Activated CD4-positive, alpha-beta memory T cell treated with anti-CD3 and anti-CD28 coated beads for 36 hours (primary cell): ENCODE results near the gene DYNLT2B. TPM values are rescaled to one million over a fixed set of nuclear protein-coding genes. Genes with fewer than 3 reads are reported as not detected.
"Not testable (repeated sequence)": the region's sequence is repeated elsewhere in the genome, so short reads cannot be mapped to it uniquely, and the experiment has no call there.

Experiments used
- CTCF ChIA-PET: fragments of 350-600 bp; sonication (Branson Sonifier 250); formaldehyde crosslinking; loops from one replicate; lab custom pipeline; 2021; ENCODE audit warnings: antibody characterized with exemption, inconsistent platforms; lab: Charles Lee
- POLR2A ChIA-PET: fragments of 350-600 bp; sonication (Branson Sonifier 250); formaldehyde crosslinking; loops from one replicate; lab custom pipeline; 2021; ENCODE audit warnings: antibody characterized with exemption; lab: Charles Lee
- DNase-seq: peaks from one replicate; pipeline ENCODE4 v3.0.0-alpha.2; 2020
- H3K27ac Mint-ChIP-seq: one replicate; pipeline ENCODE4 v1.8.0; 2021; ENCODE audit warnings: mixed read lengths
- H3K27me3 Mint-ChIP-seq: one replicate; pipeline ENCODE4 v1.8.0; 2021; ENCODE audit warnings: mixed read lengths
- H3K36me3 Mint-ChIP-seq: one replicate; pipeline ENCODE4 v1.8.0; 2021; ENCODE audit warnings: mixed read lengths
- H3K4me1 Mint-ChIP-seq: one replicate; pipeline ENCODE4 v1.8.0; 2021; ENCODE audit warnings: low read depth, mixed read lengths
- H3K4me3 Mint-ChIP-seq: one replicate; pipeline ENCODE4 v1.8.0; 2021; ENCODE audit warnings: mild to moderate bottlenecking, mixed read lengths
- H3K9me3 Mint-ChIP-seq: one replicate; pipeline ENCODE4 v1.8.0; 2021; ENCODE audit warnings: mixed read lengths
- intact Hi-C: fragments of 100-400 bp; cut with micrococcal nuclease; formaldehyde crosslinking; loops from one replicate; pipeline ENCODE4 v1.15.1; 2023
- total RNA-seq, 2 experiments: library from RNA; stranded (reverse); gene quantifications; one replicate each; pipeline ENCODE4 v1.2.3, GENCODE V29; 2021

The DYNLT2B gene
- 10 to 100 TPM; 15.8 to 17.1 TPM for total RNA-seq

GRCh38 chr3:196317687-196318467 is at the start of gene DYNLT2B:
TSS of gene DYNLT2B (minus strand) at chr3:196318240. CDS start at chr3:196318152, 88 bp downstream.
- intact Hi-C loops = loop anchor here (1.0 to 5.0 kb wide), 5 partner anchors 44 to 314 kb away; partner anchors contain the start of genes RNF168 and UBXN7
- POLR2A ChIA-PET = interaction anchor here (0.6 to 1.5 kb wide), 9 partner anchors 10 to 211 kb away, joined by 3 to 4 read pairs (median 4); partner anchors contain the start of gene RNF168
- peak; percentile 92 for DNase-seq
- CTCF ChIA-PET = interaction anchor here (0.7 to 1.0 kb wide), 5 partner anchors 37 to 137 kb away, joined by 3 to 4 read pairs (median 3); no protein-coding TSS in a partner anchor
- peak within 1 kb of the TSS; percentile 97 for H3K4me3 Mint-ChIP-seq
- peak within 1 kb of the TSS; percentile 95 for H3K27ac Mint-ChIP-seq
- no peaks in the 10 kb centered on the region for H3K9me3 Mint-ChIP-seq
- peaks cover 7% of the 10 kb centered on the region for H3K4me1 Mint-ChIP-seq
- H3K27me3 Mint-ChIP-seq = no peaks in the 10 kb centered on the region
- no peaks in the 10 kb centered on the region for H3K36me3 Mint-ChIP-seq

- DNase-seq = no peak
- Mint-ChIP-seq H3K36me3 (peaks cover 26% of the 10 kb centered on the region), H3K27ac (peak overlapping the region; percentile 7), H3K4me1 (no peaks in the 10 kb centered on the region), H3K4me3 (no peak overlapping the region), H3K27me3 (no peaks in the 10 kb centered on the region), H3K9me3 (no peaks in the 10 kb centered on the region)
- ChIA-PET CTCF (no interaction called here), POLR2A (no interaction called here)
- intact Hi-C loops = no loop called here
Observed at GRCh38 chr3:196365736-196366135, 47.7 kb upstream of the DYNLT2B start.

- CTCF ChIA-PET = interaction anchor here (0.5 kb wide), 1 partner anchor 98 kb away, joined by 3 read pairs; no protein-coding TSS in a partner anchor
- no peak overlapping the region for H3K27ac Mint-ChIP-seq
- no peak for DNase-seq
- H3K4me3 Mint-ChIP-seq = no peak overlapping the region
- POLR2A ChIA-PET = no interaction called here
- peaks cover 39% of the 10 kb centered on the region for H3K36me3 Mint-ChIP-seq
- intact Hi-C loops = no loop called here
- no peaks in the 10 kb centered on the region for H3K9me3 Mint-ChIP-seq
- peaks cover 6% of the 10 kb centered on the region for H3K4me1 Mint-ChIP-seq
- H3K27me3 Mint-ChIP-seq = no peaks in the 10 kb centered on the region
Observed at GRCh38 chr3:196360586-196360985, 42.5 kb upstream of the DYNLT2B start.

- POLR2A ChIA-PET, H3K9me3 Mint-ChIP-seq: not testable (repeated sequence)
Observed at GRCh38 chr3:196358540-196358939, 40.5 kb upstream of the DYNLT2B start.

GRCh38 chr3:196357905-196358304 is 39.9 kb upstream of the DYNLT2B start:
- Mint-ChIP-seq H3K4me1 (peaks cover 6% of the 10 kb centered on the region), H3K4me3 (no peak overlapping the region), H3K27ac (no peak overlapping the region), H3K9me3 (no peaks in the 10 kb centered on the region), H3K27me3 (no peaks in the 10 kb centered on the region), H3K36me3 (peaks cover 44% of the 10 kb centered on the region)
- ChIA-PET POLR2A (no interaction called here), CTCF (no interaction called here)
- intact Hi-C loops = no loop called here
- DNase-seq = no peak

More at GRCh38 chr3:196358540-196358939, 40.5 kb upstream of the DYNLT2B start:
- H3K4me3 Mint-ChIP-seq, H3K27me3 Mint-ChIP-seq, intact Hi-C loops, DNase-seq, CTCF ChIA-PET, H3K4me1 Mint-ChIP-seq, H3K27ac Mint-ChIP-seq: not testable (repeated sequence)
- H3K36me3 Mint-ChIP-seq = peaks cover 46% of the 10 kb centered on the region

- Mint-ChIP-seq H3K27me3 (no peaks in the 10 kb centered on the region), H3K36me3 (peaks cover 37% of the 10 kb centered on the region), H3K9me3 (no peaks in the 10 kb centered on the region), H3K27ac (no peak overlapping the region), H3K4me3 (no peak overlapping the region), H3K4me1 (peaks cover 6% of the 10 kb centered on the region)
- POLR2A ChIA-PET = no interaction called here
- CTCF ChIA-PET = no interaction called here
- intact Hi-C loops = no loop called here
- no peak for DNase-seq
Observed at GRCh38 chr3:196356556-196356955, 38.5 kb upstream of the DYNLT2B start.

GRCh38 chr3:196355668-196356067 is 37.6 kb upstream of the DYNLT2B start:
- ChIA-PET POLR2A (no interaction called here), CTCF (no interaction called here)
- Mint-ChIP-seq H3K27me3 (no peaks in the 10 kb centered on the region), H3K36me3 (peaks cover 30% of the 10 kb centered on the region), H3K27ac (no peak overlapping the region), H3K4me1 (peaks cover 6% of the 10 kb centered on the region), H3K9me3 (no peaks in the 10 kb centered on the region), H3K4me3 (no peak overlapping the region)
- no peak for DNase-seq
- intact Hi-C loops = no loop called here

- Mint-ChIP-seq H3K4me1 (peaks cover 3% of the 10 kb centered on the region), H3K4me3 (no peak overlapping the region), H3K27ac (no peak overlapping the region), H3K27me3 (no peaks in the 10 kb centered on the region), H3K36me3 (peaks cover 25% of the 10 kb centered on the region), H3K9me3 (no peaks in the 10 kb centered on the region)
- ChIA-PET CTCF (no interaction called here), POLR2A (no interaction called here)
- no peak for DNase-seq
- intact Hi-C loops = no loop called here
Observed at GRCh38 chr3:196354132-196354531, 36.1 kb upstream of the DYNLT2B start.

- Mint-ChIP-seq H3K27ac (no peak overlapping the region), H3K4me1 (no peaks in the 10 kb centered on the region), H3K36me3 (peaks cover 22% of the 10 kb centered on the region), H3K9me3 (no peaks in the 10 kb centered on the region), H3K27me3 (no peaks in the 10 kb centered on the region), H3K4me3 (no peak overlapping the region)
- intact Hi-C loops = no loop called here
- POLR2A ChIA-PET = no interaction called here
- no peak for DNase-seq
- CTCF ChIA-PET = interaction anchor here (0.6 kb wide), 1 partner anchor 432 kb away, joined by 3 read pairs; no protein-coding TSS in a partner anchor
Observed at GRCh38 chr3:196351541-196351940, 33.5 kb upstream of the DYNLT2B start.

- intact Hi-C loops = no loop called here
- Mint-ChIP-seq H3K27me3 (no peaks in the 10 kb centered on the region), H3K36me3 (peaks cover 12% of the 10 kb centered on the region), H3K4me3 (no peak overlapping the region), H3K9me3 (no peaks in the 10 kb centered on the region), H3K27ac (no peak overlapping the region), H3K4me1 (no peaks in the 10 kb centered on the region)
- ChIA-PET CTCF (no interaction called here), POLR2A (no interaction called here)
- DNase-seq = no peak
Observed at GRCh38 chr3:196350067-196350466, 32.0 kb upstream of the DYNLT2B start.

- Mint-ChIP-seq H3K4me3 (no peak overlapping the region), H3K36me3 (peaks cover 8% of the 10 kb centered on the region), H3K27me3 (no peaks in the 10 kb centered on the region), H3K27ac (no peak overlapping the region), H3K9me3 (no peaks in the 10 kb centered on the region), H3K4me1 (no peaks in the 10 kb centered on the region)
- ChIA-PET POLR2A (interaction anchor here (0.6 kb wide), 1 partner anchor 31 kb away, joined by 4 read pairs; no protein-coding TSS in a partner anchor), CTCF (no interaction called here)
- DNase-seq = no peak
- intact Hi-C loops = no loop called here
Observed at GRCh38 chr3:196348698-196349097, 30.7 kb upstream of the DYNLT2B start.

- no peak overlapping the region for H3K27ac Mint-ChIP-seq
Observed at GRCh38 chr3:196344663-196345062, 26.6 kb upstream of the DYNLT2B start.

More at GRCh38 chr3:196344663-196345062, 26.6 kb upstream of the DYNLT2B start:
- Mint-ChIP-seq H3K36me3 (peaks cover 8% of the 10 kb centered on the region), H3K4me3 (no peak overlapping the region), H3K9me3 (no peaks in the 10 kb centered on the region), H3K27me3 (no peaks in the 10 kb centered on the region), H3K4me1 (peaks cover 6% of the 10 kb centered on the region)
- ChIA-PET CTCF (no interaction called here), POLR2A (no interaction called here)
- intact Hi-C loops = no loop called here
- no peak for DNase-seq
